Vein endothelial cell (primary cell): ENCODE results near the gene TMED1. TPM values are rescaled to one million over a fixed set of nuclear protein-coding genes. Genes with fewer than 3 reads are reported as not detected.

Source experiments
- small RNA-seq: library from RNA; depleted of rRNA; stranded (forward); fragments of <200 nt; gene quantifications from one replicate; pipeline ENCODE3, GENCODE V24; 2012
- total RNA-seq: library from RNA; depleted of rRNA; stranded (reverse); fragments of >200 nt; gene quantifications from 2 replicates; pipeline ENCODE4 v1.2.3, GENCODE V29; 2012

Gene TMED1
- total RNA-seq, result 33.6 and 40.2 TPM in 2 replicates

DNA sequence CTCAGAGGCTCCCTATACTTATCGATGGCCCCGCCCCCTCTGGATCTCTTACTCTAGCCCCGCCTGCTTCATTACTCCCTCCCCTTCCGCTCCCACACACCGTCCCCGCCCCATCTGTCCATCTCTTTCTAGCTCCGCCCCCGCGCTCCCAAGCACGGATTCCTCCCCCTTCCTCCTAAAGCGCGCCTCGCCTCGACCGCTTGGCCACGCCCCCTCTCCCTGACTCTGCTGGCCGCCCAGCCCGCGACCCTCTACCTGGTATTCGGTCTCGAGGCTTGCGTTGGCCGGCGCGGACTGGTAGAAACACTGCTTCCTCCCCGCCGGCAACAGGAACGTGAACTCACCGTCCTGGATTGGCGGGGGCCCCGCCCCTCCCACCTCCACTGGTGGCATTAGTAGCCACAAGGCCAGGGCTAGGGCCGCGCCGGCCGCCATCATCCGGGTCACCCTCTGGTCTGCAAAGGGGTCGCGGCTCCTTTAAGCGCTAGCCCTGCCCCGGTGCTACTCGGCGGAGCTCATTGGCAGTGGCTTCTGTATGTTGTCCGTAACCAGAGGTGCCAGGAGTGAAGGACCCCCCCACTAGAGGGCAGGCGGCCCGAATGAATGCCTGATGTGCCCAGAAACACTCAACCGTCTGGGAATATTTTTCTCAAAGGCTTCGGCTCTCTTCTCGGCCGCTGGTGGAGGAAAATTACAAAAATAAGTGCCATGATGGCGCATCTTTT is at the start of gene TMED1:
TMED1 (minus strand) TSS at position 459 of the 725 bp plus-strand sequence; CDS start at position 438, 21 bp downstream.

DNA sequence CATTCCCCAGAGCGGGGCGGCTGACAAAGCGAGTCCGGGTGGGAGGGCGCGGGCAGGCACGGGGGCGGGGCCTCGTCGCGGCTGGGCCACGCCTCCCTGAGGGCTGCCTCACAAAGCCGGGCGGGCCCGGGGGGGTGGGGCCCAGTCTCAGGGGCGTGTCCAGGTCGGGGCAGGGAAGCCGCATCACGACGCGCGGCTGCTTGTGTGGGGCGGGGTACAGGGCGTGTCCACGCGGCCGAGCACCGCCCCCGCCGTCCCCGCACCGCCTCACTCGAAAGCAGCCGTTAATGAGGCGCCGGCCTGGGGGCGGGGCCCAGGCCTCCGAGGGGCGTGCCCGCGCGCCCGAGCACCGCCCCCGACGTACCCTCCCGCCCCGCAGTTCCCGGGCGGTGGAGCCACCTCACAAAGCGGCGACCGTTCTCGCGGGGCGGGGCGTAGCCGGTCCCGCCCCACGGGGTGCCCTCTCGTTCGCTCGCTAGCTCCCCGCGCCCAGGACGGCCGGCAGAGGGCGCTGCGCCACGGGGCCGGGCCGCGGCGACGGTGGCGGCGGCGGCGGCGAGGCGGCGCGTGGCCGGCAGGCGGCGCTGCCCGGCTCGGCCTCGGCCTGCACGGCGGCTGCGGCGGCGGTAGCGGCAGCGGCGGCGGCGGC is 35.1 kb upstream of the TMED1 start, which contains the start of gene CARM1:
CARM1 (plus strand) TSS at position 599 of the 649 bp plus-strand sequence. CDS start 150 bp downstream, outside the sequence.

GRCh38 chr19:10848230-10848856 is 12.3 kb upstream of the TMED1 start, which contains the start of gene C19orf38:
Gene C19orf38 (plus strand): TSS chr19:10848415. CDS start chr19:10848509, 94 bp downstream.

Small RNA genes within 50 kb of the gene (small RNA-seq; reads per million reads assigned to genes)
- not detected for gene MIR199A1
- gene MIR6793, result not detected

Other genes with a start within 250 kb of the TMED1 start
- gene AP1M2, start 248.9 kb downstream of the TMED1 start, total RNA-seq, result not detected in 2 replicates
- gene SLC44A2, start 210.7 kb downstream of the TMED1 start, total RNA-seq, result 63.5 and 66.3 TPM in 2 replicates
- gene ILF3, start 181.9 kb downstream of the TMED1 start, total RNA-seq, result 182 and 208 TPM in 2 replicates
- gene QTRT1, start 134.8 kb downstream of the TMED1 start, total RNA-seq, result 32.8 and 33.6 TPM in 2 replicates
- gene DNM2, start 118.1 kb downstream of the TMED1 start, total RNA-seq, result 154 and 156 TPM in 2 replicates
- gene C19orf38, start 12.2 kb upstream of the TMED1 start, total RNA-seq, result 0.33 and 0.38 TPM in 2 replicates
- gene CARM1, start 35.3 kb upstream of the TMED1 start, total RNA-seq, result 52.2 and 57.8 TPM in 2 replicates
- gene YIPF2, start 92.4 kb upstream of the TMED1 start, total RNA-seq, result 72.7 and 98.6 TPM in 2 replicates
- gene TIMM29, start 92.6 kb upstream of the TMED1 start, total RNA-seq, result 31.0 and 36.3 TPM in 2 replicates
- 117 and 135 TPM in 2 replicates for gene SMARCA4, start 124.8 kb upstream of the TMED1 start, total RNA-seq